ENCODE measurements around the gene PSAT1.

Gene PSAT1

GRCh38 chr9:78292716-78293497 lies 4.0 kb upstream of the PSAT1 start:
- DNase-seq (ENCODE audit: low read depth in 2 of 2) = no peak

- no peak for DNase-seq (ENCODE audit: low read depth in 2 of 2)
Measured at GRCh38 chr9:78294290-78295176, 2.4 kb upstream of the PSAT1 start.

DNA sequence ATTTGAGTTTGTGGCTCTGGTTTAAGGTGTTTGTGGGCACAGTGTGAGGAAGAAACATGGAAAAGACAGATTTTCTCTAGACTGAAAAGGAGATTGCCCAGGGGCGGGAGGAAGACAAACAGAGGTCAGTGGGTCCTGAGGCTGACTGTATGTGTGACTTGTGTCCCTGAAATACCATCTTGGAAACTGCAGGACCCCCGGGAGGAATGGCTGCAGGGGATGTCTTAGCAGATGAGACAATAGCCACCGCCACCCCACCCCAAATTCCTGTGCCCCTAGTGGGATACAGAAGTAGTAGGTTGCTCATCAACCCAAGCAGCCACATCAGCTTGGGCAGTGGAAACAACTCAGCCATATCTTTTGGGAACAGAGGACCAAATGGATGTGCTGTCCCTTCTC lies 1.7 kb upstream of the PSAT1 start:
- no peak for DNase-seq (ENCODE audit: low read depth in 2 of 2)

DNA sequence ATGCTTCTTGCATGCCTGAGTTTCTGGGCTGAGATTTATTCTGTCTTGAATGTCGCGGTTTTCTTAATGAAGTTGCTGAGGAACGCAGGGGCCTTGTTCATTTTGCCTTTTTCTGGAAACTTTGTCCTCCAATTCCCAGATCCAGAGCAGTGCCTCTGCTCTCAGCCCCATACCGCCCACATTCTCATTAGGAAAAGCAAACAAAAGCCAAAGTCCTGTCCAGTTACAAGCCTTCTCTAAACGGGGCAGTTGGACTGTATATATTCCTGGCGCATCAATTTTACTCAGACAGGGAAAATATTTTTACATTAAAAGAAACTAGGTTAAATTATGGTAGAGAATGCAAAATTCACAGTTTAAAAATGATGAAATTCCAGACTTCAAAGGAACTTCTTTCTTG lies 1.2 kb upstream of the PSAT1 start:
- no peak for DNase-seq (ENCODE audit: low read depth in 2 of 2)

GRCh38 chr9:78296201-78296892 lies 578 bp upstream of the PSAT1 start:
- peak; percentile 3 to 9 for DNase-seq (ENCODE audit: low read depth in 2 of 2)

DNA sequence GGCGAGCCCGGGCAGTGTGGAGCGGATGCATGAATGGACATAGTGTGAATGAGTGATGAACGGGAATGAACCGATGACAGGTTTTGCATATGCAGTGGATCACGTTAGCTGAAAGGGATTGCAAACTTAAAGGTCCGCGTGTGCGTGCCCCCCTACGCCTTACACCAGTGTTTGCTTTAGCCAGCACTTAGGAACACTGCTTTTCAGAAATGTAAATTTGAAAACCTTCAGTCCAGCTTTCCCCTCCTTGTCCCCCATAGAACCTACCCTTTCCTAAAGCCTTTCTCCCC lies 692 bp downstream of the PSAT1 start:
- DNase-seq (ENCODE audit: low read depth in 2 of 2) = no peak

GRCh38 chr9:78298046-78298765 lies 1.3 kb downstream of the PSAT1 start:
- DNase-seq (ENCODE audit: low read depth in 2 of 2) = peak in 1 of 2 experiments; percentile 22

GRCh38 chr9:78300209-78300608 lies 3.3 kb downstream of the PSAT1 start:
- DNase-seq (ENCODE audit: low read depth in 2 of 2) = no peak

DNA sequence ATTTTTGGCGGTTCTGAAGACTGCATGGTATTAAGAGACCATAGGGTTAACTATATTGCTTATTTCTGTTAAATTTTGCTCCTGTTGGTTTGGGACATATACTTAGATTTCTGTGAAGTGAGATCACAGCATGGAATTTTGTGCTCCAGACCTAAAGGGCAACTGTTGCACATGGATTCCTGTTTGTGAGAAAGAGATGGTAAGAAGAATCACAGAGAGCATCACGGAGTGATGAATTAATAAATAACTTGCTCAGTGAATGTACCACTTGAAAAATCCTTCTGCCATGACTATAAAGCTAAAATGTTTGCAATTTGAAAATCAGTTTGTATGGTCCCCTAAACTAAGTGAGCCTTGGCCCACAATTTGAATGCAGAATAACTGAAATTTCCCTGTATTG lies 4.5 kb downstream of the PSAT1 start:
- no peak for DNase-seq (ENCODE audit: low read depth in 2 of 2)

GRCh38 chr9:78303377-78304062 lies 6.6 kb downstream of the PSAT1 start:
- DNase-seq (ENCODE audit: low read depth in 2 of 2) = no peak

GRCh38 chr9:78304357-78304756 lies 7.4 kb downstream of the PSAT1 start:
- DNase-seq (ENCODE audit: low read depth in 2 of 2) = no peak

- no peak for DNase-seq (ENCODE audit: low read depth in 2 of 2)
Measured at GRCh38 chr9:78306222-78307076, 9.5 kb downstream of the PSAT1 start.

DNA sequence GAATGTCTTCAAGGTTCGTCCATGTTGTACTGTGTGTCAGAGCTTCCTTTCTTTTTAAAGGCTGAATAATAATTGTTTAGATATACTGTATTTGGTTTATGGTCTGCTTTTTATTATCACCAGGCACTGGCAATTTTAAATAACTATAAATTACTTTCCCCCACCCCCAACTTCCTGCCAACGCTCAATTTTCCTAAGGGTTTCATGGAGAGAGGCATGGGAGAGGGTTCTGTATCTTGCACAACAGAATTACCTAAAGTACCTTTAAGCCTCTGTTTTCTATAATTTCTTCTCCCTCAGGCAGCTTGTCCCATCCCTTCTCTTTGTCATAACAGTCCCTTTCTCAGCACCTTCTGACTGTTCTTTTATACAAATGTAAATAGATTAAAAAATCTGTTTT lies 10.4 kb downstream of the PSAT1 start:
- no peak for DNase-seq (ENCODE audit: low read depth in 2 of 2)

- DNase-seq (ENCODE audit: low read depth in 2 of 2) = no peak
Measured at GRCh38 chr9:78309066-78309465, 12.1 kb downstream of the PSAT1 start.

- no peak for DNase-seq (ENCODE audit: low read depth in 2 of 2)
Measured at GRCh38 chr9:78311075-78311474, 14.2 kb downstream of the PSAT1 start.

- no peak for DNase-seq (ENCODE audit: low read depth in 2 of 2)
Measured at GRCh38 chr9:78311886-78312524, 15.1 kb downstream of the PSAT1 start.

- DNase-seq (ENCODE audit: low read depth in 2 of 2) = no peak
Measured at GRCh38 chr9:78314550-78314949, 17.6 kb downstream of the PSAT1 start.

GRCh38 chr9:78314953-78315870 lies 18.3 kb downstream of the PSAT1 start:
- no peak for DNase-seq (ENCODE audit: low read depth in 2 of 2)

All from stimulated activated CD4-positive, alpha-beta T cell treated with anti-CD3 and anti-CD28 coated beads, Interleukin-12 subunit alpha, Interleukin-12 subunit beta, amount 100 ng/mL, for 24 hours (primary cell).